ENCODE results near the gene NACC1. TPM values are rescaled to one million over a fixed set of nuclear protein-coding genes. Genes with fewer than 3 reads are reported as not detected.

The NACC1 gene
- total RNA-seq, 4 donors from 2014 or later, result 31.6 to 54.2 (median 36.5) TPM

DNA sequence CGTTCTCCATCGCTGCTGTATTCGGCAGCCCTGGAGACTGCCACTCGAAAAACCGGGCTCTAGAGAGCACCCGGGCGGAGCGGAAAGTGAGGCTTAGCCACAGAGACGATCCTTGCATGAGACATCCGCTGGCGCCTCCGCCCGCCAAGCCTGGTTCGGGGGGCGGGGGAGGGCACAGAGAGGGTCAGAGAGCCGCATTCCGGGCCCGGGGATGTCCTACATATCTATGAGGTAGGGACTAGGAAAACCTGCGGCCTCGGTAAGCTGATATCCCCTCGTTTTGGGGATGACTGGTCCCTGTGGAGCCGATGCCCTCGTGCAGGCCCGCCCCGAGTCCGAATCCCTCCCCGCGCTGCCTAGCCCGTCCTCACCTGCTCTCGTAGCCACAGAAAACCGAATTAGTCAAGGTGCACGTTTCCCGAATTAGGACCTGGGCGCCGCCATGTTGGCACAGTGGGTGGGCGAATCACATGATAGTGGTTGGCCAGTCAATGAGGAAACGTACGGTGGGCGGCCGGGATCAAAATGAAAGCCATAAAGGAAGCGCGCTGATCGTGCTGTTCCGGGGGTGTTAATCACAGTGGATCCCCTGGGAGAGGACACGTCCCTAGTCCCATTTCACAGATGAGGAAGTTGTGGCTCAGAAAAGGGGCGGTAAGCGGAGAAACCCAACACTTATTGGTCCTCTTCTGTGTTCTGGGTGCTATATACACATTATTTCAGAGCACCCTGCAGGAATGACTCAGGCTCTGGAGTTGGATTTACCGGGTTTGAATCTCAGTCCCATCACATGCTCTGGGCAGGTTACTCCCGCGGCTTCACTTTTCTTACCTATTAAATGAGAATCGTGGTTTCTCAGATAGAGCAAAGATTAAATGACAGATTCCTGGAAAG, 1.5 kb upstream of the NACC1 start, which contains the start of gene TRMT1:
TSS of gene TRMT1 (minus strand) at position 459 of the 894 bp plus-strand sequence. CDS start at position 118, 341 bp downstream.
- H3K9me3 ChIP-seq, result no peaks in the 10 kb centered on the region
- H3K4me3 ChIP-seq, result peak within 1 kb of the TSS; percentile 67 to 97 (median 86)
- H3K4me1 ChIP-seq, result peaks cover 11 to 39% (median 34%) of the 10 kb centered on the region in 4 donors
- peak; percentile 95 for DNase-seq
- H3K36me3 ChIP-seq, result no peaks in the 10 kb centered on the region
- TF ChIP-seq, protein P1, sequence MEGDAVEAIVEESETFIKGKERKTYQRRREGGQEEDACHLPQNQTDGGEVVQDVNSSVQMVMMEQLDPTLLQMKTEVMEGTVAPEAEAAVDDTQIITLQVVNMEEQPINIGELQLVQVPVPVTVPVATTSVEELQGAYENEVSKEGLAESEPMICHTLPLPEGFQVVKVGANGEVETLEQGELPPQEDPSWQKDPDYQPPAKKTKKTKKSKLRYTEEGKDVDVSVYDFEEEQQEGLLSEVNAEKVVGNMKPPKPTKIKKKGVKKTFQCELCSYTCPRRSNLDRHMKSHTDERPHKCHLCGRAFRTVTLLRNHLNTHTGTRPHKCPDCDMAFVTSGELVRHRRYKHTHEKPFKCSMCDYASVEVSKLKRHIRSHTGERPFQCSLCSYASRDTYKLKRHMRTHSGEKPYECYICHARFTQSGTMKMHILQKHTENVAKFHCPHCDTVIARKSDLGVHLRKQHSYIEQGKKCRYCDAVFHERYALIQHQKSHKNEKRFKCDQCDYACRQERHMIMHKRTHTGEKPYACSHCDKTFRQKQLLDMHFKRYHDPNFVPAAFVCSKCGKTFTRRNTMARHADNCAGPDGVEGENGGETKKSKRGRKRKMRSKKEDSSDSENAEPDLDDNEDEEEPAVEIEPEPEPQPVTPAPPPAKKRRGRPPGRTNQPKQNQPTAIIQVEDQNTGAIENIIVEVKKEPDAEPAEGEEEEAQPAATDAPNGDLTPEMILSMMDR (IDR thresholded peaks at IDR 0.05), result no peak
- peak; percentile 20 for TF ChIP-seq POLR2A (IDR thresholded peaks at IDR 0.05)
- peak; percentile 72 to 87 (median 85) for TF ChIP-seq POLR2AphosphoS5 (IDR thresholded peaks at IDR 0.05)
- peak; percentile 48 for TF ChIP-seq EP300 (IDR thresholded peaks at IDR 0.05; ENCODE audit: low read depth)
- 0% methylated on average over 4 to 50 of the region's 51 CpGs for WGBS, 2 donors (ENCODE audit: low coverage in 1 of 2)
- peak within 1 kb of the TSS; percentile 80 to 89 (median 85) for H3K27ac ChIP-seq
- H3K27me3 ChIP-seq, result no peaks in the 10 kb centered on the region
- intact Hi-C loops (cut with DNase I; ENCODE audit: low total_unique reads) (no loop called here), in situ Hi-C loops (cut with MboI; ENCODE audit: low pct_ligation_motif_present in 1 of 4, low pct_unique_long_range_greater_than_20kb in 1 of 4, low sequenced_read_pairs in 3 of 4) (loop anchor here in 1 of 4 donors (25.0 kb wide), 1 partner anchor 146 kb away; no protein-coding TSS in a partner anchor)

DNA sequence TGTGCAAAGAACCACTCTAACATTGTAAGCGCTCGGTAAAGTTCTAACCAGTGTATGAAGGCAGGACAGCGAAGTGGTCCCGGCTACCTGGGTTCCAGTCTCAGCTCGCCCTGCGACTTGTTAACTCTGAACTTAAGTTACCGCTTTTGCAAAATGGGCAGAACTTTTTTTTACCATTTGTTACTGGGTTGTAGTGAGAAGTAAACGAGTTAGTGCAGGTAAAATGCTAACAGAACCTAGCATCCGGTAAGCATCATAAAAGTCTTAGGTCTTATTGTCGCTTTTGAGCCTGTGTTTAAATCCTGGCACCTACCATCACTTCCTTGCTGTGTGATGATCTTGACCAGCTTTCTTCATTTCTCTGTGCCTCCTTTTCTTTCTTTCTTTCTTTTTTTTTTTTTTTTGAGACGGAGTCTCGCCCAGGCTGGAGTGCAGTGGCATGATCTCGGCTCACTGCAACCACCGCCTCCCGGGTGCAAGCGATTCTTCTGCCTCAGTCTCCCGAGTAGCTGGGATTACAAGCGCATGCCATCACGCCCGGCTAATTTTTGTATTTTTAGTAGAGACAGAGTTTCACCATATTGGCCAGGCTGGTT, 790 bp upstream of the NACC1 start:
- TF ChIP-seq POLR2AphosphoS5 (IDR thresholded peaks at IDR 0.05) (no peak), EP300 (IDR thresholded peaks at IDR 0.05; ENCODE audit: low read depth) (no peak), POLR2A (IDR thresholded peaks at IDR 0.05) (no peak)
- TF ChIP-seq, protein P1 (IDR thresholded peaks at IDR 0.05), result no peak
- peaks cover 11 to 39% (median 34%) of the 10 kb centered on the region in 4 donors for H3K4me1 ChIP-seq
- in situ Hi-C loops (cut with MboI; ENCODE audit: low pct_ligation_motif_present in 1 of 4, low pct_unique_long_range_greater_than_20kb in 1 of 4, low sequenced_read_pairs in 3 of 4) (loop anchor here in 1 of 4 donors (25.0 kb wide), 1 partner anchor 145 kb away; no protein-coding TSS in a partner anchor), intact Hi-C loops (cut with DNase I; ENCODE audit: low total_unique reads) (no loop called here)
- H3K36me3 ChIP-seq, result no peaks in the 10 kb centered on the region
- WGBS, 2 donors (ENCODE audit: low coverage in 1 of 2), result 5 to 11% methylated on average over 19 to 20 of the region's 20 CpGs
- H3K9me3 ChIP-seq, result no peaks in the 10 kb centered on the region
- peak overlapping the region; percentile 29 to 87 (median 76) for H3K4me3 ChIP-seq
- H3K27me3 ChIP-seq, result no peaks in the 10 kb centered on the region
- peak overlapping the region; percentile 80 to 89 (median 85) for H3K27ac ChIP-seq
- no peak for DNase-seq

GRCh38 chr19:13118424-13119193, 545 bp downstream of the NACC1 start:
- no peak for DNase-seq
- Histone ChIP-seq H3K4me3 (peak overlapping the region; percentile 84 to 99 (median 92)), H3K27me3 (no peaks in the 10 kb centered on the region), H3K4me1 (peaks cover 11 to 39% (median 34%) of the 10 kb centered on the region in 4 donors), H3K36me3 (no peaks in the 10 kb centered on the region), H3K9me3 (no peaks in the 10 kb centered on the region), H3K27ac (peak overlapping the region; percentile 71 to 84 (median 82))
- in situ Hi-C loops (cut with MboI; ENCODE audit: low pct_ligation_motif_present in 1 of 4, low pct_unique_long_range_greater_than_20kb in 1 of 4, low sequenced_read_pairs in 3 of 4), result loop anchor here in 1 of 4 donors (25.0 kb wide), 1 partner anchor 144 kb away; no protein-coding TSS in a partner anchor
- WGBS, 2 donors (ENCODE audit: low coverage in 1 of 2), result 0% methylated on average over 22 of the region's 57 CpGs; no CpG with 5 or more reads in 1 of the 2 donors
- TF ChIP-seq POLR2AphosphoS5 (IDR thresholded peaks at IDR 0.05) (no peak), POLR2A (IDR thresholded peaks at IDR 0.05) (no peak)
- intact Hi-C loops (cut with DNase I; ENCODE audit: low total_unique reads), result no loop called here

GRCh38 chr19:13119627-13120026, 1.6 kb downstream of the NACC1 start:
- peaks cover 11 to 39% (median 34%) of the 10 kb centered on the region in 4 donors for H3K4me1 ChIP-seq
- in situ Hi-C loops (cut with MboI; ENCODE audit: low pct_ligation_motif_present in 1 of 4, low pct_unique_long_range_greater_than_20kb in 1 of 4, low sequenced_read_pairs in 3 of 4), result loop anchor here in 1 of 4 donors (25.0 kb wide), 1 partner anchor 143 kb away; no protein-coding TSS in a partner anchor
- no peak for DNase-seq
- no peaks in the 10 kb centered on the region for H3K36me3 ChIP-seq
- H3K27me3 ChIP-seq, result no peaks in the 10 kb centered on the region
- H3K27ac ChIP-seq, result no peak overlapping the region
- WGBS, 2 donors (ENCODE audit: low coverage in 1 of 2), result 73% methylated on average over 8 of the region's 8 CpGs; no CpG with 5 or more reads in 1 of the 2 donors
- peak overlapping the region in 1 of 4 donors; percentile 99 for H3K4me3 ChIP-seq
- no peaks in the 10 kb centered on the region for H3K9me3 ChIP-seq
- TF ChIP-seq POLR2AphosphoS5 (IDR thresholded peaks at IDR 0.05), result no peak
- TF ChIP-seq EP300 (IDR thresholded peaks at IDR 0.05; ENCODE audit: low read depth), result no peak
- no peak for TF ChIP-seq POLR2A (IDR thresholded peaks at IDR 0.05)
- TF ChIP-seq, protein P1 (IDR thresholded peaks at IDR 0.05), result no peak
- intact Hi-C loops (cut with DNase I; ENCODE audit: low total_unique reads), result no loop called here

Data from transverse colon (tissue), 4 donors.